ENCODE measurements around the gene GABRP. TPM values are rescaled to one million over a fixed set of nuclear protein-coding genes. Genes with fewer than 3 reads are reported as not detected.
A peak's percentile ranks its signal among the peaks of the same experiment; 100 is the strongest.

GABRP gene
- total RNA-seq, 4 donors from 2014 or later: not detected

- no peak for TF ChIP-seq POLR2A (IDR thresholded peaks at IDR 0.05)
- TF ChIP-seq CTCF (IDR thresholded peaks at IDR 0.05 in 4 of 5, conservative IDR thresholded peaks at IDR 0.05 in 1 of 5): no peak
- H3K36me3 ChIP-seq: no peaks in the 10 kb centered on the region
- peak; percentile 11 for ATAC-seq
- intact Hi-C loops (cut with DNase I; ENCODE audit: low total_unique reads) (no loop called here), in situ Hi-C loops (cut with MboI; ENCODE audit: low sequenced_read_pairs in 4 of 4) (no loop called here)
- H3K4me3 ChIP-seq: no peak overlapping the region
- H3K4me1 ChIP-seq: peaks cover 0 to 2% of the 10 kb centered on the region in 2 donors
- no peak for DNase-seq
- no peak overlapping the region for H3K27ac ChIP-seq
- no peaks in the 10 kb centered on the region for H3K9me3 ChIP-seq
- no peaks in the 10 kb centered on the region for H3K27me3 ChIP-seq
These were observed 9.4 kb downstream of the GABRP start for GRCh38 chr5:170792878-170793277.

- in situ Hi-C loops (cut with MboI; ENCODE audit: low sequenced_read_pairs in 4 of 4): no loop called here
- intact Hi-C loops (cut with DNase I; ENCODE audit: low total_unique reads): no loop called here
- no peaks in the 10 kb centered on the region for H3K27me3 ChIP-seq
- H3K4me1 ChIP-seq: no peaks in the 10 kb centered on the region
- H3K36me3 ChIP-seq: no peaks in the 10 kb centered on the region
- ATAC-seq: no peak
- no peak overlapping the region for H3K4me3 ChIP-seq
- H3K9me3 ChIP-seq: no peaks in the 10 kb centered on the region
- no peak for TF ChIP-seq CTCF (IDR thresholded peaks at IDR 0.05 in 4 of 5, conservative IDR thresholded peaks at IDR 0.05 in 1 of 5)
- no peak for TF ChIP-seq POLR2A (IDR thresholded peaks at IDR 0.05)
- H3K27ac ChIP-seq: no peak overlapping the region
- DNase-seq: no peak
These were observed 11.6 kb downstream of the GABRP start for GRCh38 chr5:170795154-170795553.

DNA sequence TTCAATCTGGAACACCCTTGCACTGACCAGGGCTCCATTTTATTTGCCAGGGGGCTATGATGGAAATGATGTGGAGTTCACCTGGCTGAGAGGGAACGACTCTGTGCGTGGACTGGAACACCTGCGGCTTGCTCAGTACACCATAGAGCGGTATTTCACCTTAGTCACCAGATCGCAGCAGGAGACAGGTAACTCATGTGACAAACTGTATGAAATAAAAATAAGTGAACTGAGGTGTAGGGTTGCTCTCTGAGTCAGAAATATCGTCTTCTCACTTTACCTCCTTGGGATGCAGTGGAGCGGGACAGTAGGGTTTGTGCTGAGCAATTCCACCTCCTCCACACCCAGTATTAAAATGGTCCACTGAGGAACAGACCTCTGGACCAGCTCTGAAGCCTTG is 22.1 kb downstream of the GABRP start:
- Histone ChIP-seq H3K4me1 (no peaks in the 10 kb centered on the region), H3K36me3 (no peaks in the 10 kb centered on the region), H3K4me3 (no peak overlapping the region), H3K9me3 (no peaks in the 10 kb centered on the region), H3K27ac (no peak overlapping the region), H3K27me3 (peaks cover 0 to 4% (median 0%) of the 10 kb centered on the region in 3 donors)
- intact Hi-C loops (cut with DNase I; ENCODE audit: low total_unique reads) (no loop called here), in situ Hi-C loops (cut with MboI; ENCODE audit: low sequenced_read_pairs in 4 of 4) (no loop called here)
- DNase-seq (no peak), ATAC-seq (no peak)
- TF ChIP-seq POLR2A (IDR thresholded peaks at IDR 0.05) (no peak), CTCF (IDR thresholded peaks at IDR 0.05 in 4 of 5, conservative IDR thresholded peaks at IDR 0.05 in 1 of 5) (no peak)

DNA sequence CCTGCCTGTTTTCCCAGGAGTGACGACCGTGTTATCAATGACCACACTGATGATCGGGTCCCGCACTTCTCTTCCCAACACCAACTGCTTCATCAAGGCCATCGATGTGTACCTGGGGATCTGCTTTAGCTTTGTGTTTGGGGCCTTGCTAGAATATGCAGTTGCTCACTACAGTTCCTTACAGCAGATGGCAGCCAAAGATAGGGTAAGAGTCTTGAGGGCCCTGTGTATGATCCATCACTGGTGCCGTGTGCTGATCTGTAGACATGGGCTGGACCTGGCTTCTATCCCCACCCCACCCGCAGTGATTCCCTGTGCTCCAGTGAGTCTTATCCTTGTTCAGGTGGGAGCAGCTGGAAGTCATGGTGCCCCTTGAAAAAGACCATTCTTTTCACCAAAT is 26.0 kb downstream of the GABRP start:
- Histone ChIP-seq H3K36me3 (no peaks in the 10 kb centered on the region), H3K9me3 (no peaks in the 10 kb centered on the region), H3K4me1 (no peaks in the 10 kb centered on the region), H3K27me3 (peaks cover 0 to under 1% (median 0%) of the 10 kb centered on the region in 3 donors), H3K27ac (no peak overlapping the region), H3K4me3 (no peak overlapping the region)
- TF ChIP-seq CTCF (IDR thresholded peaks at IDR 0.05 in 4 of 5, conservative IDR thresholded peaks at IDR 0.05 in 1 of 5): no peak
- TF ChIP-seq POLR2A (IDR thresholded peaks at IDR 0.05): no peak
- DNase-seq (no peak), ATAC-seq (no peak)
- intact Hi-C loops (cut with DNase I; ENCODE audit: low total_unique reads): no loop called here
- in situ Hi-C loops (cut with MboI; ENCODE audit: low sequenced_read_pairs in 4 of 4): no loop called here

DNA sequence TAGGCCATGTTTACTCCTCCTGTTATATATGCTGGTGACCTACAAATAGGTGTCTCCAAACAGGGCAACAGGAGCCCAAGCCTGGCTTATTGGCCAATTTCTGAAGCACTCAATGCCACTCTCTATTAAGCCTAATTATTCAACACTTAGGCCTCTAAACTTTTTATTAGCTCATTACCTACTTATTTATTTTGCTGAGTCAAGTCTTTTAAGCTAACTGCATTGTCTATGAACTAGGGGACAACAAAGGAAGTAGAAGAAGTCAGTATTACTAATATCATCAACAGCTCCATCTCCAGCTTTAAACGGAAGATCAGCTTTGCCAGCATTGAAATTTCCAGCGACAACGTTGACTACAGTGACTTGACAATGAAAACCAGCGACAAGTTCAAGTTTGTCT is 28.2 kb downstream of the GABRP start:
- intact Hi-C loops (cut with DNase I; ENCODE audit: low total_unique reads) (no loop called here), in situ Hi-C loops (cut with MboI; ENCODE audit: low sequenced_read_pairs in 4 of 4) (no loop called here)
- no peaks in the 10 kb centered on the region for H3K27me3 ChIP-seq
- H3K36me3 ChIP-seq: no peaks in the 10 kb centered on the region
- no peak for TF ChIP-seq CTCF (IDR thresholded peaks at IDR 0.05 in 4 of 5, conservative IDR thresholded peaks at IDR 0.05 in 1 of 5)
- TF ChIP-seq POLR2A (IDR thresholded peaks at IDR 0.05): no peak
- H3K4me1 ChIP-seq: no peaks in the 10 kb centered on the region
- DNase-seq (no peak), ATAC-seq (no peak)
- no peak overlapping the region for H3K27ac ChIP-seq
- no peak overlapping the region for H3K4me3 ChIP-seq
- H3K9me3 ChIP-seq: no peaks in the 10 kb centered on the region

Measured in gastrocnemius medialis (tissue), 4 donors.